Right ventricle myocardium inferior (tissue), 1 donor: ENCODE data around the gene ZNF77. TPM values are rescaled to one million over a fixed set of nuclear protein-coding genes. Genes with fewer than 3 reads are reported as not detected.
"Not testable (repeated sequence)": the region's sequence is repeated elsewhere in the genome, so short reads cannot be mapped to it uniquely, and the experiment has no call there.

Experiments used
- ATAC-seq: fragments of 200-7000 bp; cut with Tn5 transposase; one replicate; pipeline ENCODE4 v1.9.1; 2020; ENCODE audit warnings: mild to moderate bottlenecking, moderate library complexity
- DNase-seq: peaks from one replicate; pipeline ENCODE4 v3.0.0; 2021; ENCODE audit errors: missing footprints
- intact Hi-C: fragments of 100-400 bp; cut with DNase I; formaldehyde crosslinking; loops from one replicate; pipeline ENCODE4 v1.11.0; 2022
- total RNA-seq: library from RNA; stranded (reverse); fragmentation: NEBNext Ultra II Directional; extraction: Animal tissue kit (Norgen Biotek cat#: 25700); gene quantifications from one replicate; pipeline ENCODE4 v1.2.1, GENCODE V29; 2021
- donor health status: DM: no; HTN: yes; CAD: no; lungs with severe emphysema.

The ZNF77 gene
- total RNA-seq, 1 donor from 2014 or later = 2.6 TPM

- DNase-seq (no peak), ATAC-seq (no peak)
- intact Hi-C loops = no loop called here
Measured at GRCh38 chr19:2976609-2977000, 31.8 kb upstream of the ZNF77 start.

- ATAC-seq = peak; percentile 39
- no peak for DNase-seq
- intact Hi-C loops = no loop called here
Measured at GRCh38 chr19:2974342-2975041, 29.7 kb upstream of the ZNF77 start.

- peak; percentile 50 for ATAC-seq
- intact Hi-C loops = no loop called here
- peak; percentile 84 for DNase-seq
Measured at GRCh38 chr19:2973229-2973628, 28.5 kb upstream of the ZNF77 start.

GRCh38 chr19:2970201-2970835, 25.5 kb upstream of the ZNF77 start:
- no peak for ATAC-seq
- no peak for DNase-seq
- intact Hi-C loops = no loop called here

GRCh38 chr19:2969104-2969504, 24.3 kb upstream of the ZNF77 start:
- peak; percentile 57 for ATAC-seq
- intact Hi-C loops = loop anchor here (2.0 kb wide), 1 partner anchor 68 kb away; no protein-coding TSS in a partner anchor
- no peak for DNase-seq

GRCh38 chr19:2967972-2968371, 23.2 kb upstream of the ZNF77 start:
- DNase-seq = no peak
- no peak for ATAC-seq
- intact Hi-C loops = loop anchor here (2.0 kb wide), 1 partner anchor 69 kb away; no protein-coding TSS in a partner anchor

GRCh38 chr19:2964874-2965273, 20.1 kb upstream of the ZNF77 start:
- intact Hi-C loops = loop anchor here (5.0 kb wide), 1 partner anchor 137 kb away; no protein-coding TSS in a partner anchor
- ATAC-seq (no peak), DNase-seq (no peak)

- not testable (repeated sequence) for DNase-seq, ATAC-seq
- intact Hi-C loops = loop anchor here (5.0 kb wide), 1 partner anchor 139 kb away; no protein-coding TSS in a partner anchor
Measured at GRCh38 chr19:2963631-2964030, 18.9 kb upstream of the ZNF77 start.

GRCh38 chr19:2963122-2963521, 18.4 kb upstream of the ZNF77 start:
- intact Hi-C loops = loop anchor here (5.0 kb wide), 1 partner anchor 139 kb away; no protein-coding TSS in a partner anchor
- no peak for DNase-seq
- ATAC-seq = no peak

GRCh38 chr19:2962018-2962670, 17.4 kb upstream of the ZNF77 start:
- no peak for DNase-seq
- intact Hi-C loops = loop anchor here (1.0 to 5.0 kb wide), 2 partner anchors 140 to 201 kb away; no protein-coding TSS in a partner anchor
- peak; percentile 90 for ATAC-seq

GRCh38 chr19:2960120-2960519, 15.3 kb upstream of the ZNF77 start:
- DNase-seq = no peak
- no peak for ATAC-seq
- intact Hi-C loops = loop anchor here (5.0 kb wide), 1 partner anchor 142 kb away; no protein-coding TSS in a partner anchor

- intact Hi-C loops = no loop called here
- ATAC-seq (no peak), DNase-seq (no peak)
Measured at GRCh38 chr19:2957160-2957559, 12.4 kb upstream of the ZNF77 start.

- intact Hi-C loops = loop anchor here (5.0 kb wide), 1 partner anchor 209 kb away; no protein-coding TSS in a partner anchor
- no peak for ATAC-seq
- DNase-seq = no peak
Measured at GRCh38 chr19:2952953-2953481, 8.2 kb upstream of the ZNF77 start.

- intact Hi-C loops = loop anchor here (5.0 kb wide), 1 partner anchor 212 kb away; no protein-coding TSS in a partner anchor
Measured at GRCh38 chr19:2950286-2951124, 5.7 kb upstream of the ZNF77 start.

GRCh38 chr19:2949939-2950285, 5.1 kb upstream of the ZNF77 start:
- DNase-seq = no peak
- no peak for ATAC-seq
- intact Hi-C loops = loop anchor here (5.0 kb wide), 2 partner anchors 108 to 212 kb away; partner anchors contain the start of gene ZNF555

More at GRCh38 chr19:2950286-2951124, 5.7 kb upstream of the ZNF77 start:
- DNase-seq = peak; percentile 100
- peak; percentile 98 for ATAC-seq

- intact Hi-C loops = loop anchor here (2.0 to 5.0 kb wide), 2 partner anchors 45 to 103 kb away; partner anchors contain the start of genes ZNF555 and ZNF57
- DNase-seq (no peak), ATAC-seq (no peak)
Measured at GRCh38 chr19:2945575-2946184, 909 bp upstream of the ZNF77 start.

GRCh38 chr19:2944403-2944774, 382 bp downstream of the ZNF77 start:
- no peak for DNase-seq
- intact Hi-C loops = loop anchor here (2.0 to 5.0 kb wide), 2 partner anchors 44 to 57 kb away; partner anchors contain the start of gene ZNF57
- no peak for ATAC-seq
